Right ventricle myocardium superior (tissue), 1 donor: ENCODE measurements around the gene CTH. TPM values are rescaled to one million over a fixed set of nuclear protein-coding genes. Genes with fewer than 3 reads are reported as not detected.

ENCODE experiments used
- ATAC-seq: fragments of 200-7000 bp; cut with Tn5 transposase; one replicate; pipeline ENCODE4 v1.9.1; 2020; ENCODE audit warnings: mild to moderate bottlenecking; ENCODE audit not compliant: poor library complexity
- DNase-seq: peaks from one replicate; pipeline ENCODE4 v3.0.0-alpha.2; 2020
- intact Hi-C: fragments of 100-400 bp; cut with DNase I; formaldehyde crosslinking; loops from one replicate; pipeline ENCODE4 v1.11.2; 2022
- total RNA-seq: library from RNA; stranded (reverse); fragmentation: NEBNext Ultra II Directional; extraction: Animal tissue kit (Norgen Biotek cat#: 25700); gene quantifications from one replicate; pipeline ENCODE4 v1.2.1, GENCODE V29; 2021
- donor health status: DM: no; HTN: yes; CAD: no; lungs with severe emphysema.

The CTH gene
- total RNA-seq, 1 donor from 2014 or later, result 0.59 TPM

GRCh38 chr1:70486676-70487458 lies 75.8 kb downstream of the CTH start:
- DNase-seq (no peak), ATAC-seq (peak; percentile 39)
- intact Hi-C loops, result no loop called here

GRCh38 chr1:70487459-70487815 lies 76.4 kb downstream of the CTH start:
- intact Hi-C loops, result no loop called here
- no peak for ATAC-seq
- DNase-seq, result no peak

- intact Hi-C loops, result no loop called here
- no peak for DNase-seq
- peak; percentile 58 for ATAC-seq
Observed at GRCh38 chr1:70487910-70488665, 77.0 kb downstream of the CTH start.

Other genes starting within 250 kb of the CTH start
- 10.2 TPM for gene LRRC40, start 205.7 kb upstream of the CTH start, total RNA-seq
- 48.0 TPM for gene SRSF11, start 189.9 kb upstream of the CTH start, total RNA-seq
- 9.1 TPM for gene ANKRD13C, start 56.5 kb upstream of the CTH start, total RNA-seq